T-helper 1 cell (primary cell): ENCODE data around the gene KPNA2.
"Not testable (repeated sequence)": the region's sequence is repeated elsewhere in the genome, so short reads cannot be mapped to it uniquely, and the experiment has no call there.

Experiments used
- DNase-seq, 5 donors: peaks; one replicate each; pipeline ENCODE4 v3.0.0-alpha.2; 2012 to 2020
- total RNA-seq, 4 donors: gene quantifications; one replicate each; lab custom pipeline; 2026; lab: John Stamatoyannopoulos, UW

Gene KPNA2
- total RNA-seq = 108 to 156 (median 132) reads per million in 4 donors

- peak; percentile 84 to 97 (median 89) for DNase-seq
Measured at GRCh38 chr17:68035523-68036303, at the start of gene KPNA2. Gene KPNA2, plus strand, starts transcription at chr17:68035735. Its CDS starts 1,398 bp downstream, at chr17:68037133.

GRCh38 chr17:67990909-67991308 lies 44.6 kb upstream of the KPNA2 start:
- no peak for DNase-seq

GRCh38 chr17:67992548-67993152 lies 42.9 kb upstream of the KPNA2 start:
- no peak for DNase-seq

- peak; percentile 44 to 76 (median 58) for DNase-seq
Measured at GRCh38 chr17:67993153-67993997, 42.2 kb upstream of the KPNA2 start.

GRCh38 chr17:67993998-67994361 lies 41.6 kb upstream of the KPNA2 start:
- no peak for DNase-seq

- DNase-seq = peak in 1 of 5 donors; percentile 5
Measured at GRCh38 chr17:67994817-67995569, 40.5 kb upstream of the KPNA2 start.

GRCh38 chr17:67995570-67996263 lies 39.8 kb upstream of the KPNA2 start:
- peak in 2 of 5 donors; percentile 5 to 14 for DNase-seq

- DNase-seq = not testable (repeated sequence)
Measured at GRCh38 chr17:67996301-67997171, 39.0 kb upstream of the KPNA2 start, which contains the start of gene C17orf58. Gene C17orf58, minus strand, starts transcription at chr17:67996469. Its CDS starts 271 bp downstream, at chr17:67996198.

GRCh38 chr17:67998466-67998865 lies 37.1 kb upstream of the KPNA2 start:
- DNase-seq = no peak

GRCh38 chr17:67999291-67999911 lies 36.1 kb upstream of the KPNA2 start:
- DNase-seq = no peak

- no peak for DNase-seq
Measured at GRCh38 chr17:68004201-68004600, 31.3 kb upstream of the KPNA2 start.

GRCh38 chr17:68006797-68007196 lies 28.7 kb upstream of the KPNA2 start:
- no peak for DNase-seq

GRCh38 chr17:68011199-68011665 lies 24.3 kb upstream of the KPNA2 start:
- peak; percentile 30 to 56 (median 50) for DNase-seq

GRCh38 chr17:68013385-68013784 lies 22.1 kb upstream of the KPNA2 start:
- no peak for DNase-seq

- no peak for DNase-seq
Measured at GRCh38 chr17:68015081-68015723, 20.3 kb upstream of the KPNA2 start.

GRCh38 chr17:68016838-68017237 lies 18.7 kb upstream of the KPNA2 start:
- no peak for DNase-seq

GRCh38 chr17:68018493-68018892 lies 17.0 kb upstream of the KPNA2 start:
- not testable (repeated sequence) for DNase-seq

- no peak for DNase-seq
Measured at GRCh38 chr17:68019336-68019674, 16.2 kb upstream of the KPNA2 start.

GRCh38 chr17:68019675-68020408 lies 15.7 kb upstream of the KPNA2 start:
- peak; percentile 84 to 96 (median 87) for DNase-seq
